ACC112 (cell line): ENCODE results near the gene RGS3.

Source experiments
- H2AFZ ChIP-seq: fragments of 200-600 bp; sonication (generic); one replicate; pipeline ENCODE4 v1.6.0; 2017; ENCODE audit warnings: antibody characterized with exemption, low read length; ENCODE audit not compliant: unreplicated experiment
- H3K27ac ChIP-seq: fragments of 200-600 bp; sonication (generic); 2 replicates; pipeline ENCODE4 v1.5.1; 2014; ENCODE audit warnings: low read depth, mild to moderate bottlenecking, antibody characterized with exemption, low read length, moderate library complexity
- H3K27me3 ChIP-seq: fragments of 200-600 bp; sonication (generic); 2 replicates; pipeline ENCODE4 v1.6.1; 2014; ENCODE audit warnings: mild to moderate bottlenecking, antibody characterized with exemption, low read length, moderate library complexity, mixed read lengths; ENCODE audit not compliant: insufficient read depth
- H3K36me3 ChIP-seq: fragments of 200-600 bp; sonication (generic); 2 replicates; pipeline ENCODE4 v1.6.1; 2016; ENCODE audit warnings: mild to moderate bottlenecking, antibody characterized with exemption, low read length, moderate library complexity, mixed read lengths; ENCODE audit not compliant: insufficient read depth
- H3K4me1 ChIP-seq: fragments of 200-600 bp; sonication (generic); one replicate; pipeline ENCODE4 v1.6.1; 2016; ENCODE audit warnings: low read length, mixed read lengths; ENCODE audit not compliant: insufficient read depth, unreplicated experiment, control insufficient read depth
- H3K4me3 ChIP-seq: fragments of 200-600 bp; sonication (generic); 2 replicates; pipeline ENCODE4 v1.5.1; 2014; ENCODE audit warnings: mild to moderate bottlenecking, low read depth, low read length
- H3K79me2 ChIP-seq: fragments of 200-600 bp; sonication (generic); one replicate; pipeline ENCODE4 v1.6.0; 2016; ENCODE audit warnings: low read length; ENCODE audit not compliant: control insufficient read depth, unreplicated experiment, insufficient read depth

The RGS3 gene

GRCh38 chr9:113598451-113598850 is 134.9 kb downstream of the RGS3 start:
- H3K27me3 ChIP-seq, result no peaks in the 10 kb centered on the region
- H2AFZ ChIP-seq, result no peak overlapping the region
- H3K27ac ChIP-seq, result no peak overlapping the region
- no peaks in the 10 kb centered on the region for H3K36me3 ChIP-seq
- peaks cover 36% of the 10 kb centered on the region for H3K4me1 ChIP-seq
- peaks cover 16% of the 10 kb centered on the region for H3K79me2 ChIP-seq
- no peak overlapping the region for H3K4me3 ChIP-seq

GRCh38 chr9:113598883-113599282 is 135.4 kb downstream of the RGS3 start:
- H3K79me2 ChIP-seq, result peaks cover 16% of the 10 kb centered on the region
- H3K36me3 ChIP-seq, result no peaks in the 10 kb centered on the region
- H3K27ac ChIP-seq, result no peak overlapping the region
- H3K4me3 ChIP-seq, result no peak overlapping the region
- no peaks in the 10 kb centered on the region for H3K27me3 ChIP-seq
- no peak overlapping the region for H2AFZ ChIP-seq
- peaks cover 33% of the 10 kb centered on the region for H3K4me1 ChIP-seq

- H3K27ac ChIP-seq, result peak overlapping the region; percentile 23; the same call in 1 of the 2 replicates
- H3K79me2 ChIP-seq, result peaks cover 12% of the 10 kb centered on the region
- H3K36me3 ChIP-seq, result no peaks in the 10 kb centered on the region
- peaks cover 33% of the 10 kb centered on the region for H3K4me1 ChIP-seq
- no peak overlapping the region for H3K4me3 ChIP-seq
- H3K27me3 ChIP-seq, result no peaks in the 10 kb centered on the region
- H2AFZ ChIP-seq, result no peak overlapping the region
Observed at GRCh38 chr9:113599646-113600022, 136.1 kb downstream of the RGS3 start.

GRCh38 chr9:113600023-113600823 is 136.7 kb downstream of the RGS3 start:
- Histone ChIP-seq H3K36me3 (no peaks in the 10 kb centered on the region), H3K79me2 (peaks cover 6% of the 10 kb centered on the region), H3K27me3 (no peaks in the 10 kb centered on the region), H3K27ac (no peak overlapping the region), H3K4me1 (peaks cover 28% of the 10 kb centered on the region), H2AFZ (no peak overlapping the region), H3K4me3 (no peak overlapping the region)

GRCh38 chr9:113600871-113601614 is 137.5 kb downstream of the RGS3 start:
- Histone ChIP-seq H3K36me3 (no peaks in the 10 kb centered on the region), H3K4me3 (no peak overlapping the region), H3K79me2 (no peaks in the 10 kb centered on the region), H3K27me3 (no peaks in the 10 kb centered on the region), H3K27ac (no peak overlapping the region), H2AFZ (no peak overlapping the region), H3K4me1 (peaks cover 23% of the 10 kb centered on the region)

GRCh38 chr9:113601656-113602055 is 138.1 kb downstream of the RGS3 start:
- Histone ChIP-seq H3K79me2 (no peaks in the 10 kb centered on the region), H3K4me3 (no peak overlapping the region), H3K4me1 (peaks cover 23% of the 10 kb centered on the region), H3K27ac (no peak overlapping the region), H2AFZ (no peak overlapping the region), H3K36me3 (no peaks in the 10 kb centered on the region), H3K27me3 (no peaks in the 10 kb centered on the region)

- peak overlapping the region; percentile 43; the same call in 1 of the 2 replicates for H3K27ac ChIP-seq
Observed at GRCh38 chr9:113602126-113603047, 138.9 kb downstream of the RGS3 start.

DNA sequence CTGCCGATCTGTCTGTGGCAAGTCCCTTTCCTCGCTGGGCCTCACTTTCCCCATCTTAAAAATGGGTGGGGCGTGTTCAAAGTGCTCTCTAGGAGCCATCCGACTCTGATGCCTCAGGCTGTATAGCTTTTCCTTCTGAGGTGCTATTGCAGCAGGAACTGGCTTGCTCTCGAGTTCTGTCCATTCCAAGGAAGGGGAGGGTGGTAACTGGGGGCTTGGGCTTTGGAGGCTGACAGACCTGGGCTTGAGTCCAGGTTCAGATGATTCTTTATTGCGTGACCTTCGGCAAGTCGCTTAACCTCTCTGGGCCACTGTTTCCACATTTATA is 139.5 kb downstream of the RGS3 start:
- Histone ChIP-seq H3K27ac (no peak overlapping the region), H3K4me1 (peaks cover 23% of the 10 kb centered on the region), H3K79me2 (no peaks in the 10 kb centered on the region), H2AFZ (no peak overlapping the region), H3K36me3 (no peaks in the 10 kb centered on the region), H3K4me3 (no peak overlapping the region), H3K27me3 (no peaks in the 10 kb centered on the region)

More at GRCh38 chr9:113602126-113603047, 138.9 kb downstream of the RGS3 start:
- Histone ChIP-seq H3K79me2 (no peaks in the 10 kb centered on the region), H3K27me3 (no peaks in the 10 kb centered on the region), H3K4me3 (no peak overlapping the region), H2AFZ (peak overlapping the region; percentile 80), H3K36me3 (no peaks in the 10 kb centered on the region), H3K4me1 (peaks cover 23% of the 10 kb centered on the region)

GRCh38 chr9:113603773-113604172 is 140.2 kb downstream of the RGS3 start:
- H3K27me3 ChIP-seq, result no peaks in the 10 kb centered on the region
- H3K4me1 ChIP-seq, result peaks cover 23% of the 10 kb centered on the region
- no peak overlapping the region for H2AFZ ChIP-seq
- H3K4me3 ChIP-seq, result no peak overlapping the region
- no peaks in the 10 kb centered on the region for H3K36me3 ChIP-seq
- H3K27ac ChIP-seq, result no peak overlapping the region
- H3K79me2 ChIP-seq, result no peaks in the 10 kb centered on the region

DNA sequence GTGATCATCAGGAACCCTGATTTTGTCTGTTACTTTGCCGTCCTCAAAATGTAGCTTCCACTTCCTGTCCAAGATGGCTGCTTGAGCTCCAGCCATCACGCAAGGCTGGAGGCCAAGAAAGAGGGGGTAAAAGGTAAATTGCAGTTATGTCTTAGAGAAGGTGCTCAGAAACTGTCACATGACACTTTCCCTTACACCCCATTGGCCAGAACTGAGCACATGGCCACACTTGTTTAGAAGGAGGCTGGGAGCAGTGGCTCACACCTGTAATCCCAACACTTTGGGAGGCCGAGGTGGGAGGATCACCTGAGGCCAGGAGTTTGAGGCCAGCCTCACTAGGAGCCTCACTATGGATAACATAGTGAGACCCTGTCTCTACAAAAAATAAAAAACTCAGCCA is 140.9 kb downstream of the RGS3 start:
- H3K27ac ChIP-seq, result no peak overlapping the region
- H3K27me3 ChIP-seq, result no peaks in the 10 kb centered on the region
- no peak overlapping the region for H3K4me3 ChIP-seq
- H3K4me1 ChIP-seq, result peaks cover 23% of the 10 kb centered on the region
- H3K79me2 ChIP-seq, result no peaks in the 10 kb centered on the region
- H2AFZ ChIP-seq, result no peak overlapping the region
- no peaks in the 10 kb centered on the region for H3K36me3 ChIP-seq
